HEK293 (cell line): ENCODE results near the gene CDC14C.

Experiments used
- CTCF ChIA-PET: fragments of 350-600 bp; formaldehyde crosslinking; extraction: SDS; loops from one replicate; lab custom pipeline; 2021; ENCODE audit warnings: antibody characterized with exemption; lab: Yijun Ruan, JAX
- POLR2A ChIA-PET: fragments of 300-600 bp; formaldehyde crosslinking; extraction: SDS; loops from one replicate; lab custom pipeline; 2020; ENCODE audit warnings: antibody characterized with exemption, inconsistent platforms; lab: Yijun Ruan, JAX
- H3K27ac ChIP-seq: fragments of 200-500 bp; sonication (Bioruptor generic); 2 replicates; pipeline ENCODE4 v1.5.1; 2014; ENCODE audit warnings: low read depth, low read length, control low read depth, inconsistent platforms; ENCODE audit errors: extremely low read depth
- H3K36me3 ChIP-seq, 2 experiments: fragments of 200-500 bp in 1 of 2; sonication (Bioruptor generic) in 1 of 2; 1 replicate in 1 of 2; 2 replicates in 1 of 2; pipeline ENCODE4 v1.5.1; 2014 to 2017; ENCODE audit warnings: inconsistent platforms in 2 of 2, low read length in 2 of 2; ENCODE audit not compliant: control insufficient read depth in 2 of 2, insufficient read depth in 1 of 2
- H3K4me1 ChIP-seq: fragments of 200-500 bp; sonication (Bioruptor generic); 2 replicates; pipeline ENCODE4 v1.5.1; 2014; ENCODE audit warnings: mild to moderate bottlenecking, low read length, inconsistent platforms; ENCODE audit not compliant: control insufficient read depth, insufficient read depth
- H3K4me3 ChIP-seq: 2 replicates; pipeline ENCODE4 v1.5.1; 2011; ENCODE audit warnings: low read depth, mild to moderate bottlenecking, control low read depth, low read length, moderate library complexity
- H3K9me3 ChIP-seq: fragments of 200-500 bp; sonication (Bioruptor generic); 2 replicates; pipeline ENCODE4 v1.5.1; 2014; ENCODE audit warnings: low read depth, low read length, inconsistent platforms; ENCODE audit not compliant: control insufficient read depth, insufficient read depth
- GLI4 ChIP-seq: fragments of 450-650 bp; formaldehyde crosslinking; IDR thresholded peaks from 2 replicates; pipeline ENCODE4 v1.5.1; 2016; ENCODE audit warnings: missing biosample characterization, missing genetic modification characterization
- PRDM10 ChIP-seq: fragments of 450-650 bp; formaldehyde crosslinking; IDR thresholded peaks from 2 replicates; pipeline ENCODE4 v1.5.1; 2016; ENCODE audit warnings: missing biosample characterization, missing genetic modification characterization
- SALL2 ChIP-seq: fragments of 450-650 bp; formaldehyde crosslinking; IDR thresholded peaks from 2 replicates; pipeline ENCODE4 v1.5.0; 2017; ENCODE audit warnings: missing biosample characterization, mild to moderate bottlenecking, missing genetic modification characterization, borderline replicate concordance
- SCRT1 ChIP-seq: fragments of 450-650 bp; formaldehyde crosslinking; IDR thresholded peaks from 2 replicates; pipeline ENCODE4 v1.5.1; 2016; ENCODE audit warnings: missing biosample characterization, missing genetic modification characterization, borderline replicate concordance
- SP7 ChIP-seq: fragments of 450-650 bp; formaldehyde crosslinking; IDR thresholded peaks from 2 replicates; pipeline ENCODE4 v1.5.1; 2016; ENCODE audit warnings: missing biosample characterization, missing genetic modification characterization
- TRIM28 ChIP-seq: IDR thresholded peaks from 2 replicates; pipeline ENCODE4 v1.6.1; 2011; ENCODE audit warnings: low read length, control low read depth, borderline replicate concordance
- WT1 ChIP-seq: fragments of 450-650 bp; formaldehyde crosslinking; IDR thresholded peaks from 2 replicates; pipeline ENCODE4 v1.5.1; 2016; ENCODE audit warnings: missing biosample characterization, missing genetic modification characterization
- ZBTB44 ChIP-seq: fragments of 450-650 bp; IDR thresholded peaks from 2 replicates; pipeline ENCODE4 v1.5.1; 2018; ENCODE audit warnings: missing biosample characterization, mild to moderate bottlenecking, missing genetic modification characterization
- ZBTB49 ChIP-seq: fragments of 450-650 bp; formaldehyde crosslinking; IDR thresholded peaks from 2 replicates; pipeline ENCODE4 v1.5.1; 2016; ENCODE audit warnings: missing biosample characterization, missing genetic modification characterization, low read depth
- ZFP41 ChIP-seq: fragments of 450-650 bp; formaldehyde crosslinking; IDR thresholded peaks from 2 replicates; pipeline ENCODE4 v1.5.1; 2016; ENCODE audit warnings: missing biosample characterization, missing genetic modification characterization, borderline replicate concordance
- ZNF132 ChIP-seq: fragments of 450-650 bp; formaldehyde crosslinking; IDR thresholded peaks from 2 replicates; pipeline ENCODE4 v1.5.1; 2017; ENCODE audit warnings: missing biosample characterization, missing genetic modification characterization, borderline replicate concordance
- ZNF174 ChIP-seq: fragments of 450-650 bp; formaldehyde crosslinking; IDR thresholded peaks from 2 replicates; pipeline ENCODE4 v1.5.0; 2017; ENCODE audit warnings: missing biosample characterization, mild to moderate bottlenecking, missing genetic modification characterization
- ZNF239 ChIP-seq: fragments of 450-650 bp; formaldehyde crosslinking; IDR thresholded peaks from 2 replicates; pipeline ENCODE4 v1.5.1; 2016; ENCODE audit warnings: missing biosample characterization, missing genetic modification characterization
- ZNF362 ChIP-seq: fragments of 450-650 bp; formaldehyde crosslinking; IDR thresholded peaks from 2 replicates; pipeline ENCODE4 v1.5.1; 2016; ENCODE audit warnings: missing biosample characterization, missing genetic modification characterization
- ZNF391 ChIP-seq: fragments of 450-650 bp; formaldehyde crosslinking; IDR thresholded peaks from 2 replicates; pipeline ENCODE4 v1.5.1; 2016; ENCODE audit warnings: low read depth, missing biosample characterization, missing genetic modification characterization, borderline replicate concordance
- ZNF416 ChIP-seq: fragments of 450-650 bp; formaldehyde crosslinking; IDR thresholded peaks from 2 replicates; pipeline ENCODE4 v1.5.1; 2016; ENCODE audit warnings: missing biosample characterization, missing genetic modification characterization
- ZNF501 ChIP-seq: fragments of 450-650 bp; formaldehyde crosslinking; IDR thresholded peaks from 2 replicates; pipeline ENCODE4 v1.5.1; 2016; ENCODE audit warnings: missing biosample characterization, missing genetic modification characterization
- ZNF639 ChIP-seq: fragments of 450-650 bp; formaldehyde crosslinking; IDR thresholded peaks from 2 replicates; pipeline ENCODE4 v1.5.1; 2016; ENCODE audit warnings: missing biosample characterization, missing genetic modification characterization
- ZNF658 ChIP-seq: fragments of 450-650 bp; formaldehyde crosslinking; IDR thresholded peaks from 2 replicates; pipeline ENCODE4; 2016; ENCODE audit warnings: missing biosample characterization, missing genetic modification characterization
- ZNF830 ChIP-seq: fragments of 450-650 bp; IDR thresholded peaks from 2 replicates; pipeline ENCODE4 v1.5.0; 2018; ENCODE audit warnings: missing biosample characterization, missing genetic modification characterization, low read depth, mild to moderate bottlenecking, moderate library complexity

Gene CDC14C

GRCh38 chr7:48933549-48934085 is 9.3 kb downstream of the CDC14C start:
- CTCF ChIA-PET, result no interaction called here
- Histone ChIP-seq H3K36me3 (no peaks in the 10 kb centered on the region), H3K4me3 (no peak overlapping the region), H3K27ac (no peak overlapping the region), H3K9me3 (no peaks in the 10 kb centered on the region), H3K4me1 (no peaks in the 10 kb centered on the region)
- POLR2A ChIA-PET, result no interaction called here
- TF ChIP-seq ZNF416 (tag by site-specific recombination), result no peak
- TF ChIP-seq ZNF132, result no peak
- no peak for TF ChIP-seq ZNF639 (tag by site-specific recombination)
- TF ChIP-seq SALL2 (tag by site-specific recombination), result no peak
- no peak for TF ChIP-seq SCRT1
- TF ChIP-seq ZNF830 (tag by site-specific recombination), result no peak
- no peak for TF ChIP-seq ZBTB49 (tag by site-specific recombination)
- TF ChIP-seq ZNF239 (tag by site-specific recombination), result no peak
- no peak for TF ChIP-seq WT1
- no peak for TF ChIP-seq ZNF658 (tag by site-specific recombination)
- TF ChIP-seq GLI4 (tag by site-specific recombination), result no peak
- no peak for TF ChIP-seq ZNF362 (tag by site-specific recombination)
- no peak for TF ChIP-seq ZNF174 (tag by site-specific recombination)
- TF ChIP-seq ZBTB44 (tag by site-specific recombination), result no peak
- no peak for TF ChIP-seq ZNF501 (tag by site-specific recombination)

- H3K27ac ChIP-seq, result no peak overlapping the region
- TF ChIP-seq PRDM10 (tag by site-specific recombination) (no peak), ZFP41 (tag by site-specific recombination) (no peak), SP7 (tag by site-specific recombination) (no peak), ZBTB44 (tag by site-specific recombination) (no peak), TRIM28 (no peak), ZNF391 (tag by site-specific recombination) (no peak)
- H3K4me3 ChIP-seq, result no peak overlapping the region
- POLR2A ChIA-PET, result interaction anchor here (0.7 kb wide), 1 partner anchor 109 kb away, joined by 3 read pairs; no protein-coding TSS in a partner anchor
- H3K4me1 ChIP-seq, result no peaks in the 10 kb centered on the region
- H3K36me3 ChIP-seq, result no peaks in the 10 kb centered on the region
- CTCF ChIA-PET, result interaction anchor here (0.6 to 0.7 kb wide), 2 partner anchors 375 to 456 kb away, joined by 3 to 4 read pairs; no protein-coding TSS in a partner anchor
- H3K9me3 ChIP-seq, result no peaks in the 10 kb centered on the region
Measured at GRCh38 chr7:48938539-48939295, 14.4 kb downstream of the CDC14C start.
